Coronary artery (tissue), 2 donors: ENCODE measurements around the gene HEXIM1.
A peak's percentile ranks its signal among the peaks of the same experiment; 100 is the strongest.
"Not testable (repeated sequence)": the region's sequence is repeated elsewhere in the genome, so short reads cannot be mapped to it uniquely, and the experiment has no call there.

Source experiments
- DNase-seq: peaks from one replicate; pipeline ENCODE4 v3.0.0-alpha.2; 2017; ENCODE audit warnings: low spot score
- H3K27ac ChIP-seq, 2 donors: fragments of 200-600 bp; sonication (generic); one replicate each; pipeline ENCODE4 v1.5.1; 2016 to 2019
- H3K4me3 ChIP-seq: fragments of 200-600 bp; sonication (generic); 2 replicates; pipeline ENCODE4 v1.5.1; 2016; ENCODE audit warnings: mild to moderate bottlenecking, moderate library complexity
- TF ChIP-seq, protein P1 (sequence below): fragments of 200-600 bp; sonication (generic); IDR thresholded peaks from one replicate; pipeline ENCODE4 v1.5.1; 2019; ENCODE audit warnings: antibody characterized with exemption

The HEXIM1 gene

DNA sequence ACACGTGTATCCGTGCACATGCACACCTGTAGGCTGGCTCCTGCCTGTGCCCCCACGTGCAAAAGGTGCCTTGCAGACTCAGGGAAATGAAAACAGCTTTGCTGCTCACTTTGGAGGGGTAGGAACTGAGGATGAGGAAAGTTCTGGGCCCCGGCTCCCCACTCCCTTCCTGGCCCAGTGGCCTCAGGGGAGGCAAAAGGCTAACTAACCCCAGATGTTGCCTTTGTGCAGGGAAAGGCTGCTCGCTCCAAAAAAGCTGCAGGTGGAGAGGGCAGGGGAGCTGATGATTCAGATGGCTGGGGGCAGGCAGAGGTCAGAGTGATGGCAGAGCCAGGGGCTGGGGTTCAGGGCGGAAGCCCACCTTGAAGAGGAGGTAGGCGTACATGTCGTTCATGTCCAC is 28.3 kb upstream of the HEXIM1 start:
- no peak overlapping the region for H3K27ac ChIP-seq
- no peak overlapping the region for H3K4me3 ChIP-seq
- TF ChIP-seq, protein P1, sequence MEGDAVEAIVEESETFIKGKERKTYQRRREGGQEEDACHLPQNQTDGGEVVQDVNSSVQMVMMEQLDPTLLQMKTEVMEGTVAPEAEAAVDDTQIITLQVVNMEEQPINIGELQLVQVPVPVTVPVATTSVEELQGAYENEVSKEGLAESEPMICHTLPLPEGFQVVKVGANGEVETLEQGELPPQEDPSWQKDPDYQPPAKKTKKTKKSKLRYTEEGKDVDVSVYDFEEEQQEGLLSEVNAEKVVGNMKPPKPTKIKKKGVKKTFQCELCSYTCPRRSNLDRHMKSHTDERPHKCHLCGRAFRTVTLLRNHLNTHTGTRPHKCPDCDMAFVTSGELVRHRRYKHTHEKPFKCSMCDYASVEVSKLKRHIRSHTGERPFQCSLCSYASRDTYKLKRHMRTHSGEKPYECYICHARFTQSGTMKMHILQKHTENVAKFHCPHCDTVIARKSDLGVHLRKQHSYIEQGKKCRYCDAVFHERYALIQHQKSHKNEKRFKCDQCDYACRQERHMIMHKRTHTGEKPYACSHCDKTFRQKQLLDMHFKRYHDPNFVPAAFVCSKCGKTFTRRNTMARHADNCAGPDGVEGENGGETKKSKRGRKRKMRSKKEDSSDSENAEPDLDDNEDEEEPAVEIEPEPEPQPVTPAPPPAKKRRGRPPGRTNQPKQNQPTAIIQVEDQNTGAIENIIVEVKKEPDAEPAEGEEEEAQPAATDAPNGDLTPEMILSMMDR = no peak
- no peak for DNase-seq

DNA sequence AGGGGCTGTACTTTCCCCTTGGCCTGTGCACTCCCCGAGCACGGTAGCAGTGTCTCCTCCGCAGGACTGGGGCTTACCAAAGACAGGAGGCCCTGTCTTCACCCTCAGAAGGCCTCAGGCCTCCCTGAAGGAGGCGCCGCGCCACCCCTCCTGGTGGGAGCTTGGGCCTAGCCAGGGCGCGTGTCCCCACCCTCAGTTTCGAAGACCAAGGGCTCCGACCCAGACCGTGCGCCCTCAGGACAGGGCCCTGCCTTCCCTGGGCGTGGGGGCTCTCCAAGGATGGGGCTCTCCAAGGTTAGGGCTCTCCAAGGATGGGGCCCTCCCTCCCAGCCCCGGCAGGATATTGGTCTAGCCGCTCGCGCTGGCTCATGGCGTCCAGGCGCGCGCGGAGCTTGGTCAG is 27.7 kb upstream of the HEXIM1 start:
- TF ChIP-seq, protein P1 = no peak
- no peak for DNase-seq
- Histone ChIP-seq H3K4me3 (no peak overlapping the region), H3K27ac (no peak overlapping the region)

DNA sequence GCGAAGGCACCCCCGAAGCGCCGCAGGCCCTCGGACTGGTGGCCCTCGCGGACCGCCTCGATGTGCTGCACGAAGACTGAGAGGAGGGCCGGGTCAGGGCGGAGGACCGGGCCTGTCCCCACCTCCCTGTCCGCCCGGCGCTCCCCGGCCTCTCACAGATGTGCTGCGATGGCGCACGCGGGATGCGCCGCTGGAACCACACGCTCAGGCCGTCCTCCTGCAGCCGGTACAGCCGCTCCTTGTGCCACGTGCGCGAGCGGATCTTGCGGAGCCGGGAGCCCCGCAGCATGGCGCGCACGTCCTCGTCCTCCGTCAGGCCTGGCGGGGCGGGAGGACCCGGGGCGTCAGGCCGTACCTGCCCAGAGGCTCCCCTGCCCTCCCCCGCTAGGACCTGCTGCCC is 27.2 kb upstream of the HEXIM1 start:
- no peak for DNase-seq
- TF ChIP-seq, protein P1 = no peak
- no peak overlapping the region for H3K27ac ChIP-seq
- no peak overlapping the region for H3K4me3 ChIP-seq

DNA sequence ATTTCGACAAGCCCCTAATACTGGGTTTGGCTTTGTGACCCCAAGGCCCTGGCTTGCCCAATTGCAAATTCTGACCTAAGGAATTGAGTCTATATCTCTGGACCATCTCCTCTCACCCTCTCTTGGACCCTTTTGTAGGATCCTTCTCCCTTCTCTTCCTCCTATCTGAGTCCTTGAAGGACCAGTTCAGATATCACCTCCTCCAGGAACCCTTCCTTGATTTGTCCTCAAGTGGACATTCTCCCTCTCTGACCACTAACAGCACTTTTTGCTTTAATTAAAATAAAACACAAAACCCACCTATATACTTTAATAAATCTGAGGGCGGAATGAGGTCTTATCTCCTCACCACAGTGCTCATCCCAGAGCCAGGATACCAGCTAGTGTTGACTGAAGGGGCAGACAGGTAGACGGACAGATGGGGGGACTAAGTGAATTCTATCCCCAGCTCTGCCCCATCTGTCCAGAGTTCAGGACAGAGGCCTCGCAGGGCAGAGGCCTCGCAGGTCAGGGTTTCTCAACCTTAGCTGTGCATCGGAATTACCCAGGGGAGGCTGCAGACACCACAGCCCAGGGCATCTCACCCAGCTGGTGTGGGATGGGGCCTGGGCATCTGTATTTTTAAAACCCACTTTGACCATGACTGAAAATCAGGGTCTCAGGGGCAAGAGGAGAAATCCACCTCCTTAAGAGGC is 25.1 kb upstream of the HEXIM1 start:
- no peak for DNase-seq

DNA sequence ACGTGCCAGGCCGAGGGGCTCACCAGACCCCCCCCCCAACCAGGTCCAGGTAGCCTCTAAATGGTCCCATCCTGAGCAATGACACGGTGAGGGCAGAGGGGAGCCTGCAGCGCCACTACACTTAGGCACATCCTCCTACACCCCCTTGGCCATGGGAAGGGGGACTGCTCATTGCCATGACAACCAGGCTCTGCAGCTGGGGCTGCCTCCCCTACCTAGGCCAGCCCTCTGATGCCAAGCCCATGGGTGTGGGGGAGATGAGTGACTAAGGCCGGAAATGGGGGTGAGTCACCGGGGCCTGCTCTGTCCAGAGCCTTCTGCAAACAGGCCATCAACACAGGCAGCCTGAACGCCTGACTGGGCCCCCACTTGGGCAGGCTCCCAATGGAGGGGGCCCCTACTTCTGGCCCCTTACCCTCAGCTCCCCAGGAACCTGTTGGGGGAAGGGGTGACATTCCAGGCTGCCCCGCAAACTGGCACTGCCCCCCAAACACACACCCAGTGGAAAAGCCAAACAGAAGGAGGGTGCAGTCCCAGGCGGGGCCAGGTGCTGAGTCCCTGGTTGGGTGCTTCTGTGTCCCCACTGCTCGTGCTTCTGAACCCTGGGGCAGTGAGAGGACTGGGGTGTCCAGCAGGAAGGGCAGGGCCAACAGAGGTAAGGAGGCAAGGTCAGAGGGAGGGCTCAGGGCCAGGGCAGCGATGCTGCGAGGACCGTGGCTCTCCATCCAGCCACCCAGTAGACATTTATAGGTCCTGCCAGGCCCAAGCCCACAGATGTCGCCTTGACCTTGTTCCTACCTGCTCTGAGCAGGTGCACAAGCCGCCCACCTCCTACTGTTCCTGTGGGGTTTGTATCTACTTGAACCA is 24.1 kb upstream of the HEXIM1 start:
- TF ChIP-seq, protein P1 = no peak
- peak overlapping the region; percentile 39 to 72 for H3K27ac ChIP-seq
- H3K4me3 ChIP-seq = no peak overlapping the region
- DNase-seq = no peak

More for the DNA sequence above, 25.1 kb upstream of the HEXIM1 start:
- TF ChIP-seq, protein P1 = no peak
- H3K4me3 ChIP-seq = no peak overlapping the region
- peak overlapping the region; percentile 35 to 72 for H3K27ac ChIP-seq

DNA sequence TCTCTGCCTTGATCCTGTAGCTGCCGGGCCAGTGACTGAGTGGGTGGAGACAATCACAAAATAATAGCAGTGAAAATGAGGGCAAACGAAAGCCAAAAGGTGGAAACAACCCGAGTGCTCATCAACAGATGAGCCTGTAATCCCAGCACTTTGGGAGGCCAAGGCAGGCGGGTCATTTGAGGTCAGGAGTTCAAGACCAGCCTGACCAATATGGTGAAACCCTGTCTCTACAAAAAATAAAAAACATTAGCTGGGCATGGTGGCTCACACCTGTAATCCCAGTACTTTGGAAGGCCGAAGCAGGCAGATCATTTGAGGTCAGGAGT is 23.5 kb upstream of the HEXIM1 start:
- H3K4me3 ChIP-seq, DNase-seq: not testable (repeated sequence)
- H3K27ac ChIP-seq = peak overlapping the region in 1 of 2 donors; percentile 72

DNA sequence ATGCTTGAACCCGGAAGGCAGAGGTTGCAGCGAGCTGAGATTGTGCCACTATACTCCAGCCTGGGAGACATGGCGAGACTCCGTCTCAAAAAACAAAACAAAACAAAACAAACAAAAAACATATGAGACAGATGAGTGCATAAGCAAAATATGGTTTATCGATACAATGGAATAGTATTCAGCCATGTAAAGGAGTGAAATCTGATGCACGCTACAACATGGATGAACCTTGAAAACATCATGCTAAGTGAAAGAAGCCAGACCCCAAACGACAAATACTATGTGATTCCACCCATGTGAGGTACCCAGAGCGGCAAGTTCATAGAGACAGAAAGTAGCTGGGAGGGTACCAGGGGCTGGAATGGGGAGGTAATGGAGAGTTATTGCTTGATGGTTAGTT is 22.8 kb upstream of the HEXIM1 start:
- DNase-seq = no peak
- TF ChIP-seq, protein P1 = no peak
- Histone ChIP-seq H3K27ac (no peak overlapping the region), H3K4me3 (no peak overlapping the region)
